Gastroesophageal sphincter (tissue), 4 donors: Measurements from ENCODE around the gene NSG2. TPM values are rescaled to one million over a fixed set of nuclear protein-coding genes. Genes with fewer than 3 reads are reported as not detected.

Source experiments
- ATAC-seq: fragments of 150-250 bp; one replicate; pipeline ENCODE4 v1.9.1; 2016; ENCODE audit warnings: mild to moderate bottlenecking, moderate library complexity
- H3K27ac ChIP-seq, 4 donors: fragments of 200-600 bp; sonication (generic) in 3 of 4; 1 replicate in 3 of 4; 2 replicates in 1 of 4; pipeline ENCODE4 v1.5.1; 2016 to 2019
- H3K27me3 ChIP-seq: fragments of 200-600 bp; sonication (generic); one replicate; pipeline ENCODE4 v1.5.1; 2019
- H3K36me3 ChIP-seq, 2 donors: fragments of 200-600 bp; sonication (generic); one replicate each; pipeline ENCODE4 v1.5.1; 2019; ENCODE audit warnings: control low read depth in 1 of 2
- H3K4me1 ChIP-seq, 3 donors: fragments of 200-600 bp; sonication (generic); 1 replicate in 2 of 3; 2 replicates in 1 of 3; pipeline ENCODE4 v1.5.1; 2016 to 2019; ENCODE audit warnings: control low read depth in 2 of 3
- H3K4me3 ChIP-seq, 2 donors: fragments of 200-600 bp; sonication (generic); one replicate each; pipeline ENCODE4 v1.5.1; 2019; ENCODE audit warnings: mild to moderate bottlenecking in 1 of 2, moderate library complexity in 1 of 2
- H3K9me3 ChIP-seq, 3 donors: fragments of 200-600 bp; sonication (generic); one replicate each; pipeline ENCODE4 v1.5.1; 2017 to 2019; ENCODE audit warnings: control low read depth in 2 of 3
- EP300 ChIP-seq: sonication (generic); formaldehyde crosslinking; IDR thresholded peaks from one replicate; pipeline ENCODE4 v1.6.1; 2017; ENCODE audit warnings: antibody characterized with exemption, mild to moderate bottlenecking
- POLR2A ChIP-seq, 2 donors: fragments of 450-650 bp; IDR thresholded peaks; one replicate each; pipeline ENCODE4 v1.6.1; 2017; ENCODE audit warnings: antibody characterized with exemption in 2 of 2, mild to moderate bottlenecking in 2 of 2, moderate library complexity in 1 of 2
- POLR2AphosphoS5 ChIP-seq: sonication (generic); formaldehyde crosslinking; IDR thresholded peaks from one replicate; pipeline ENCODE4 v1.6.1; 2017; ENCODE audit warnings: antibody characterized with exemption
- WGBS, 2 donors: methylation state at CpG; one replicate each; pipeline ENCODE4 v1.1.5; 2018; ENCODE audit warnings: low coverage in 1 of 2; 5-methylcytosine and 5-hydroxymethylcytosine counted together
- total RNA-seq, 4 donors: library from RNA; depleted of rRNA; stranded (reverse); fragments of >200 nt; gene quantifications; one replicate each; pipeline ENCODE4 v1.1.0, GENCODE V29; 2016
- TF ChIP-seq, protein P1 (sequence below), 4 experiments: fragments of 200-600 bp in 2 of 4; fragments of 450-650 bp in 2 of 4; sonication (generic) in 1 of 4; IDR thresholded peaks; one replicate each; pipeline ENCODE4 v1.5.1; 2017 to 2019; ENCODE audit warnings: antibody characterized with exemption in 4 of 4, mild to moderate bottlenecking in 2 of 4, moderate library complexity in 2 of 4

The NSG2 gene
- total RNA-seq: 1 to 10 TPM in 3 of 4 donors, not detected in 1; 1.9 to 4.6 (median 2.7) TPM

GRCh38 chr5:174045470-174046025 is at the start of gene NSG2:
TSS of gene NSG2 (plus strand) at chr5:174045706. CDS start at chr5:174046756, 1,050 bp downstream.
- H3K36me3 ChIP-seq: no peaks in the 10 kb centered on the region
- ATAC-seq: peak; percentile 71
- no peak within 1 kb of the TSS for H3K4me3 ChIP-seq
- no peaks in the 10 kb centered on the region for H3K4me1 ChIP-seq
- H3K27me3 ChIP-seq: peaks cover 9% of the 10 kb centered on the region
- 1% methylated on average over 10 of the region's 17 CpGs; no CpG with 5 or more reads in 1 of the 2 donors for WGBS, 2 donors
- no peak within 1 kb of the TSS for H3K27ac ChIP-seq
- no peak for TF ChIP-seq POLR2AphosphoS5
- TF ChIP-seq, protein P1, sequence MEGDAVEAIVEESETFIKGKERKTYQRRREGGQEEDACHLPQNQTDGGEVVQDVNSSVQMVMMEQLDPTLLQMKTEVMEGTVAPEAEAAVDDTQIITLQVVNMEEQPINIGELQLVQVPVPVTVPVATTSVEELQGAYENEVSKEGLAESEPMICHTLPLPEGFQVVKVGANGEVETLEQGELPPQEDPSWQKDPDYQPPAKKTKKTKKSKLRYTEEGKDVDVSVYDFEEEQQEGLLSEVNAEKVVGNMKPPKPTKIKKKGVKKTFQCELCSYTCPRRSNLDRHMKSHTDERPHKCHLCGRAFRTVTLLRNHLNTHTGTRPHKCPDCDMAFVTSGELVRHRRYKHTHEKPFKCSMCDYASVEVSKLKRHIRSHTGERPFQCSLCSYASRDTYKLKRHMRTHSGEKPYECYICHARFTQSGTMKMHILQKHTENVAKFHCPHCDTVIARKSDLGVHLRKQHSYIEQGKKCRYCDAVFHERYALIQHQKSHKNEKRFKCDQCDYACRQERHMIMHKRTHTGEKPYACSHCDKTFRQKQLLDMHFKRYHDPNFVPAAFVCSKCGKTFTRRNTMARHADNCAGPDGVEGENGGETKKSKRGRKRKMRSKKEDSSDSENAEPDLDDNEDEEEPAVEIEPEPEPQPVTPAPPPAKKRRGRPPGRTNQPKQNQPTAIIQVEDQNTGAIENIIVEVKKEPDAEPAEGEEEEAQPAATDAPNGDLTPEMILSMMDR (IDR thresholded peaks at IDR 0.05): peak in 2 of 4 experiments; percentile 42 to 62
- H3K9me3 ChIP-seq: no peaks in the 10 kb centered on the region

GRCh38 chr5:173997331-173997730 is 48.2 kb upstream of the NSG2 start:
- no peaks in the 10 kb centered on the region for H3K9me3 ChIP-seq
- ATAC-seq: no peak
- TF ChIP-seq, protein P1 (IDR thresholded peaks at IDR 0.05): no peak
- no peak for TF ChIP-seq EP300
- no peak for TF ChIP-seq POLR2A (IDR thresholded peaks at IDR 0.05)
- no peak for TF ChIP-seq POLR2AphosphoS5
- 74 to 75% methylated on average over 4 of the region's 4 CpGs for WGBS, 2 donors
- no peaks in the 10 kb centered on the region for H3K36me3 ChIP-seq
- H3K27ac ChIP-seq: no peak overlapping the region
- H3K4me1 ChIP-seq: no peaks in the 10 kb centered on the region
- H3K4me3 ChIP-seq: no peak overlapping the region
- peaks cover 33% of the 10 kb centered on the region for H3K27me3 ChIP-seq

DNA sequence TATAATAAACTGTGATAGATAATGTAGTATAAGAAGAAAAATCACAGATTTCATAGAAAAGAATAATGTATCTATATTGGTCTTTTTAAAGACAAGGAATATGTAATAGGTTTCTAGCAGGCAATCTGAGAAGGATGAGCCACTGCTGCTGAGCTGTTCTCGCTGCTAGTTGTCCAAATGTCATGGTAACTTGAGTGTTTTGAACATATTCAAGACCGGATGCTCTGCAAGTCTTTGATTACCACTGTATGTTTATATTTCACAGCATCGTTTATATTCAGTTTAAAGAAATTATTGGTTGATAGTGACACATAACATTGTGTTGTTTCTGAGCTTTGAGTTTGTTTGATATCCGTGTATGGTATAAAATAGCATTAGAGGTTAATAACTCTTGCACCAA is 47.0 kb upstream of the NSG2 start:
- Histone ChIP-seq H3K4me3 (no peak overlapping the region), H3K4me1 (no peaks in the 10 kb centered on the region), H3K36me3 (no peaks in the 10 kb centered on the region), H3K9me3 (no peaks in the 10 kb centered on the region), H3K27ac (no peak overlapping the region), H3K27me3 (peaks cover 27% of the 10 kb centered on the region)
- WGBS, 2 donors: 24 to 44% methylated on average over 4 of the region's 4 CpGs
- TF ChIP-seq POLR2A (IDR thresholded peaks at IDR 0.05) (no peak), EP300 (no peak), POLR2AphosphoS5 (no peak)
- TF ChIP-seq, protein P1 (IDR thresholded peaks at IDR 0.05): no peak
- no peak for ATAC-seq

GRCh38 chr5:174000076-174000475 is 45.4 kb upstream of the NSG2 start:
- Histone ChIP-seq H3K36me3 (no peaks in the 10 kb centered on the region), H3K27me3 (peaks cover 20% of the 10 kb centered on the region), H3K4me1 (no peaks in the 10 kb centered on the region), H3K4me3 (no peak overlapping the region), H3K9me3 (no peaks in the 10 kb centered on the region), H3K27ac (no peak overlapping the region)
- no peak for TF ChIP-seq POLR2A (IDR thresholded peaks at IDR 0.05)
- no peak for TF ChIP-seq POLR2AphosphoS5
- no peak for TF ChIP-seq EP300
- TF ChIP-seq, protein P1 (IDR thresholded peaks at IDR 0.05): no peak
- ATAC-seq: no peak
- WGBS, 2 donors: 77 to 82% methylated on average over 4 of the region's 4 CpGs

DNA sequence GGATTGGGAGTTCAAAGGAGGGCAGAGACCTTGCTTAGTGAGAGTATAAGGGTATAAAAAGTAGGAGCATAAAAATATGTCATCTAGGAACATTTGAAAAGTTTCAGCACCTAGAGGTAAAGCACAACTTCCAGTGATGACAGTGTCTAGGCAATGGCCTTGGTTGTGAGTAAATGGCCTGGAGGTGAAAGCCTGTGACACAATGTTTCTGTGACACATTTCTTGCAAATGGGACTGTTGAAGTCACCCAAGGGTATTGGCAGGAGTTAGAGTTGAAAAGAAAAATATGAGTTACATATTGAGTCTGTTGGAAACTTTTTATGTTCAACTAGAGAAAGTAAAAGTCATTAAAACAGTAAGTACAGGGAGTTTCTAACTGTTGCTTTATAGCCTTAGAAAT is 41.7 kb upstream of the NSG2 start:
- TF ChIP-seq EP300 (no peak), POLR2AphosphoS5 (no peak), POLR2A (IDR thresholded peaks at IDR 0.05) (no peak)
- TF ChIP-seq, protein P1 (IDR thresholded peaks at IDR 0.05): no peak
- no peak for ATAC-seq
- H3K36me3 ChIP-seq: no peaks in the 10 kb centered on the region
- H3K4me1 ChIP-seq: no peaks in the 10 kb centered on the region
- no peaks in the 10 kb centered on the region for H3K9me3 ChIP-seq
- no peaks in the 10 kb centered on the region for H3K27me3 ChIP-seq
- no peak overlapping the region for H3K27ac ChIP-seq
- H3K4me3 ChIP-seq: no peak overlapping the region
